NCI-H187 (cell line): ENCODE results near the gene CCDC70.

Experiments
- DNase-seq, 2 experiments: peaks; one replicate each; lab custom pipeline; 2025; lab: John Stamatoyannopoulos, UW

CCDC70 gene

GRCh38 chr13:51829568-51829899, 32.2 kb upstream of the CCDC70 start:
- no peak for DNase-seq

DNA sequence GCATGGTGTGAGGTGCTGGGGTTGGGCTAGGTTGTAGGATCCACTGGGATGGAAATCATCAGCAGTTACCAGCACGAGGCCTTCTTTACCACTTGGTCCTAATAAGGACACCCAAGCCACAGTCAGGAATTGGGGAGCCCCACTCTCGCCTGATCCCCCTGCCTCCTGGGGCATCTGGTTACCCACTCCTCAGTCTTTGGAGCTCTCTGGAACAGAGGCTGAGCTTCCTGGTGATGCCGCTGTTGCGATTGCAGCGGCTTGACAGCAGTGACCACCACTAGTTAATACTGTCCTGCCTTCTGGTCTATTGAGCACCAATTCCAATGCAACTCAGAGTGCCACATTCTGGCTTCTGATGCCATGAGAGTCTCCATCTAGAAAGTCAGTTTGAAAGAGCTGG, 30.2 kb upstream of the CCDC70 start:
- no peak for DNase-seq

- no peak for DNase-seq
Observed at GRCh38 chr13:51832471-51833152, 29.2 kb upstream of the CCDC70 start.

DNA sequence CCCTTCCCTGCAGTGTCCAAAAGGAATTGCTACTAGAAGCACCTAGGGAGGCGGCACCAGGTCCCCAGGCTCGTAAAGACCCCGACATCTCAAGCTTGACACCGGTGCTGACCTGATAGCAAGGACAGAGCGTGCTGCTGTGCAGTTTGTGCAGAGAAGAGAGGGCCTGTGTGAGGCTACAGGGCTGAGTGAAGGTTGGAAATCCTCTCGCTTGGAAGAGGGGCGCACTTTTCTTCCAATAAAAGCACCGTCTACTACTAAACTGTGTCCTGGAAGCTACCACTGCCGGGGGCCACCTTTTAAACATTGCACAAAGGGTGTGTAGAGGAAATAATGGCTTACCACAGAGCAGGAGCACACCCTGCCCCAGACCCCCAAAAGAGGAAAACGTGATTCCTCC, 27.8 kb upstream of the CCDC70 start:
- no peak for DNase-seq

GRCh38 chr13:51834581-51835171, 27.1 kb upstream of the CCDC70 start:
- DNase-seq: no peak

- no peak for DNase-seq
Observed at GRCh38 chr13:51837016-51837415, 24.8 kb upstream of the CCDC70 start.

GRCh38 chr13:51838240-51838846, 23.4 kb upstream of the CCDC70 start:
- no peak for DNase-seq

DNA sequence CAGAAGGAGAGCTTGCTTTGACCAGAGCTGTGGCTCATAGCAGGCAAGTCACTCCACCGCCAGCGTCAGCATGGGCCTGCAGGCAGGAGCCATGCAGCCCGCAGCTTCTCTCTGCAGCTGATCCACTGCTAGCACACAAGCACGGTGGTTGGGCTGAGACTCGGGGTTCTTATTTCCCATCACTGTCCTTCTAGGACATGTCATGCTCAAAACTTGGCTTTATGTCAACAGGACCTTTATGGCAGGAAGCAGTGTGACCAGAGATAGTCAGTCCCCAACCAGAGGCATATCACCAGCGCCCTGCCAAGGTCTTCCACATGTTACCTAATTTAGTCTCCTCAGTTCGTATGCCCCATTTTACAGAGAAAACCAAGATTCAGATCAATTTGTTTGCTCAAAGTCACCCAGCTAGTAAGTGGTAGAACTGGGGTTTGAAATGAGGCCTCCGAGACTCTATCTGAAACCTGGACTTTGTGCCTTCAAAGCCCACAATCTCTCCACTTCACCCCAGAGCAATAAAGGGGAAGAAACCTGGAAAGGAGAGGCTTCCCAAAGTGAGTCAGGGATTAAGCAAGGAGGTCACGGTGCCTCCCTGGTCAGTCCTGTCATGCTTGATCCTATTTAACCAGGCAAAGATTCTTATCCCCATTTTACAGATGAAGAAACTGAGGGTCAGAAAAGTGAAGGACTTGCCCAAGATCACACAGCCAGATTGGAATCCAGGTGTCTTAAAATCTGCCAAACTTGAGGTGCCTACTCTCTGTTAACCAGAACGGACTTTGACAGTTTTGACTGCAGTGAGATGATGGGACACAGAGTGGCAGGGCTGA, 21.8 kb upstream of the CCDC70 start:
- DNase-seq: no peak

- DNase-seq: no peak
Observed at GRCh38 chr13:51840917-51841316, 20.9 kb upstream of the CCDC70 start.

DNA sequence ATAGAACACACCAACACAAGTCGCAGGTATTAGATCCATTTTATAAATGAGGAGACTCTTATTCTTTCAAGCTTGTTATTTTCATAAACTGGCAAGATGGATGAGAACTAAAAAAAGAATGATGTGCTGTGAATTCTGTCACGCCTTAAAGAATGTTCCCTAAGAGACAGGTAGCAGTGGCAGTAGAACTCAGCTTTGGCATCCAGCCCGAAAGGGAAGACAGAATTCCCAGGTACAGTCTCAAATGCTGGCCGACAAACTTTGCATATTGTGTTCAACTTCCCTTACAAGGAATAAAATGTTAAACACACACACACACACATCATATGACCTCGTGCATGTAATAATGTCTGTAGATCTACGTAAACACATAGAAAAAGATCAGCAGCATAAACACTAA, 20.0 kb upstream of the CCDC70 start:
- DNase-seq: no peak

DNA sequence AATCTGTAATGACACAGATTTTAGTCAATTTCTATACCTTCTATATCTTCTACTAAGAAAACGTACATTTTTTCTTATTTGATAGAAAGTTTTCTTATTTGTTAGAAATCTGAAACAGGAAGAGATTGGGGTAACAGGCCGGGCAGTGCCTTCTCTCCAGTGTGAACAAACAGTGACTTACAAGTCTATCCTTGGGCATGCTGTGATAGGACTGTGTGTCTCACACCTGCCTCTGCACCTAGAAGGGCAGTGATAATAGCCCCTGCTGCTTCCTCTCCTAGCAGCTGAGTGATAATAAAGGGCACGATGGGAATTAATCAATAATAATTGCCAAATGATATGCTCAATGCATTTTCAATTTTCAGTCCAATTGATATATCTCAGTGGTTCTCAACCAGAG, 18.2 kb upstream of the CCDC70 start:
- no peak for DNase-seq

DNA sequence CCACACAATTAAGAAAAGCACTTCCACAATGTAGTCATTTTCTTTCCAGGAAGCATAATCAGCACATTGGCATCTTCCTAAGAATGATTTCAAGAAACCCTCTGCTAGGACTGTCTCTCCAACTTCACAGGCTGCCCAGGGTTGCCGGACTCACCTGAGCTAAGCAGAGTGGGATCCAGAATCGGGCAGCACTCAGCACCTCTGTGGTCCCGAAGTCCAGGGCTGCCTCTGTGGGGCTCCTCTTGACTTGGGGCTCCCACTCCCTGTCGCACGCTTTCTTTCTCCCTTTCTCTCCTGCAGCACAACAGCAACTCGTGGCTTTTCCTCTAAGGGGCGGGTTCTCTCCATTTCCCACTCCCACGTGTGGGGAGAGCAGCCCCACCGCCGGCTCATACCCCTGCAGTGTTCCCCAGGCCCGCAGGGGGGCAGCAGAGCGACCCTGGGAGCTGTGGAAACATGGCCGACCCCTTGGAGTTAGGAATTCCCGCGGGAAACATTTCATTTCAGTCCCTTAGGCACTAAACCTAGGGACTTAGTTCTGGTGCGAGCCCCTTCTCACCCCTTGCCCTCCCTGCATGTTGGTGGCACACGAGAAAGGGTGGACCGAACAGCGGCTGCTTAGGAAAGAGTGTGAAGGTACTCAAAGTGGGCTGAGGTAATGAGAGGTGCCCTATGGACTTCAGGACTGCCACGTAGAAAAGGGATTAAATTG, 16.8 kb upstream of the CCDC70 start, which contains the start of gene TMEM272:
Gene TMEM272 (minus strand): TSS at position 316 of the 712 bp plus-strand sequence. CDS start 6,647 bp downstream, outside the sequence.
- DNase-seq: peak in 1 of 2 experiments; percentile 35

DNA sequence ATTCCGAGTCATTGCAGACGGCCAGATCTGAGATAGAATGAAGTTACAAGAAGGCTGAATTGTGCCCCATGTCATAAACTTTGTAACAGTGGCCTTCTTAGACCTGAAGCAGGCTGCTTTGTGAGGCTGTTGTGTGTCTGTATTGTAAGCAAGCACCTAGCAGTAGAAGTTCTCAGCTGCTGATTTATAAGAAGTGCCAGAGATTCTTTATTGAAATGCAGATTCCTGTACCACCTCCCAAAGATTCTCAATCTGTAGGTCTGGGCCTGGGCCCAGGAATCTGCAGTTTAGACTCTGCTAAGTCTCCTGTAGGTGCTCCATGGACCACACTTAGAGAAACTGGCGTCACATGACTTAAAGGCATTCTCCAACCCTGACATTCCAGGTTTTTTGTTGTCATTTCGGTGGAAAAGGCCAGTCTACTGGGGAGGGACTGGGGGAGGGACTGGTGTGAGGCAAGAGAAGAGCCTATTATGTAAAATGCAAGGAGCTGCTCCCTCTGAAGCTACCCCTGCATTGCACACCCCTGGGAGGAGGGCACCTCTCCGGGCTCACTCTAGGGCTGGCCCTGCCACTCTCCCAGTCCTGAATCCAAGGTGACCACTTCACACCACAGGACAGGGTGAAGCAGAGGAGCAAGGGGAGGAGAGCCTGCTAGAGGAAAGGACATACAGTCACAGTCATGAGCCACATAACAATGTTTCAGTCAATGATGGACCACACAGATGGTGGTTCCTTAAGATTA, 16.0 kb upstream of the CCDC70 start:
- no peak for DNase-seq

DNA sequence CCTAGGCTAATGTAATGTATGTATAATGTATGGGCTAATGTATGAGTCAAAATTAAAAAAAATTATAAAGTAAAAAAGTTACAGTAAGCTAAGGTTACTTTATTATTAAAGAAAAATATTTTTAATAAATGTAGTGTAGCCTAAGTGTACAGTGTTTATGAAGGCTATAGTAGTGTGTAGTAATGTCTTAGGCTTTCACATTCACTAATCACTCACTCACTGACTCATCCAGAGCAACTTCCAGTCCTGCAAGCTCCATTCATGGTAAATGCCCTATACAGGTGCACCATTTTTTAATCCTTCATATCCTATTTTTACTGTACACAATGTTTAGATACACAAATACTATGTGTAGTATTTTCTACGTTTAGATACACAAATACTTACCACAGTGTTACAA, 15.0 kb upstream of the CCDC70 start:
- DNase-seq: no peak

GRCh38 chr13:51848674-51849073, 13.1 kb upstream of the CCDC70 start:
- no peak for DNase-seq

DNA sequence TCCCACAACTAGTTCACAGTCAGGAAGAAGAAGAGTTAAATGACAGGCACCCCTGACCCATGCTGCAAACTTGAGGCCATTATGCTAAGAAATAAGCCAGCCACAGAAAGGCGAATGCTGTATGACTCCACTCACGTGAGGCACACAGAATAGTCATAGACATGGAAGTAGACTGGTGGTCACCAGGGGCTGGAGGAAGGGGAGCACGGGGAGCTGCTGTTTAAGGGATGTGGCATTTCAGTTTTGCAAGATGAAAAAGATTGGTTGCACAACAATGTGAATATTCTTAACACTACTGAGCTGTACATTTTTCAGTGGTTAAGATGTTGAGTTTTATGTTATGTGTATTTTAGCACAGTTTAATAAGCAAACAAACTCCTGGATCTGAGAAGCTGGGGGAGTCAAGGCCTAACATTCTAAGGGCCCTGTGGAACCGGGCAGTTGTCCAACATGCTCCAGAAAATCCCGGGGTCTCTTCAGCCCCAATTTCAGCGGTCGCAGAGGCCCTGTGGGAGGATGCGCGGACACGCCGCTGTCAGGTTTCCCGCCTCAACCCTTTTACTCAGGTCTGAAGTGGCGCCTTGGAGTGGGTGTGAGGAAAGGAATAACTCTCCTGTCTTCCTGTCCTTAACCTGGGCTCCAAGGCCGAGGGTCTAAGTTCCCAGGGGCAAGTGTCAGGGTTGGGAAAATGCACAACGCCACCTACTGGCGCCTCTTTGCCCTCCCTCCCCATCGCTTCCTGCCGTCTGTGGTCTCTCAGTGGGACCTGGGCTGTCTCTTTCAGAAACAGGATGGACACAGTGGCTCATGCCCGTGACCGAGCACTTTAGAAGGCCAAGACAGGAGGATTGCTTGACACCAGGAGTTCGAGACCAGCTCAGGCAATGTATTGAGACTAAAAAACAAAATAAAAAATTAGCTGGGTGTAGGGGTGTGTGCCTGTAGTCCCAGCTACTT, 12.3 kb upstream of the CCDC70 start:
- no peak for DNase-seq

GRCh38 chr13:51856027-51856736, 5.6 kb upstream of the CCDC70 start:
- DNase-seq: no peak

GRCh38 chr13:51856998-51857397, 4.8 kb upstream of the CCDC70 start:
- no peak for DNase-seq

- DNase-seq: peak in 1 of 2 experiments; percentile 37
Observed at GRCh38 chr13:51858433-51859247, 3.1 kb upstream of the CCDC70 start.
